VCaP (cell line): Measurements from ENCODE around the gene ABCA9.

Experiments
- H3K27ac ChIP-seq: fragments of 450-650 bp; 2 replicates; pipeline ENCODE4 v1.5.1; 2017
- CTCF ChIP-seq: fragments of 450-650 bp; conservative IDR thresholded peaks from 2 replicates; pipeline ENCODE4 v1.5.1; 2017; ENCODE audit warnings: mild to moderate bottlenecking, moderate library complexity

The ABCA9 gene

GRCh38 chr17:69045646-69046045, 15.1 kb downstream of the ABCA9 start:
- no peak for TF ChIP-seq CTCF
- H3K27ac ChIP-seq: no peak overlapping the region

GRCh38 chr17:69044371-69044770, 16.4 kb downstream of the ABCA9 start:
- no peak overlapping the region for H3K27ac ChIP-seq
- no peak for TF ChIP-seq CTCF

DNA sequence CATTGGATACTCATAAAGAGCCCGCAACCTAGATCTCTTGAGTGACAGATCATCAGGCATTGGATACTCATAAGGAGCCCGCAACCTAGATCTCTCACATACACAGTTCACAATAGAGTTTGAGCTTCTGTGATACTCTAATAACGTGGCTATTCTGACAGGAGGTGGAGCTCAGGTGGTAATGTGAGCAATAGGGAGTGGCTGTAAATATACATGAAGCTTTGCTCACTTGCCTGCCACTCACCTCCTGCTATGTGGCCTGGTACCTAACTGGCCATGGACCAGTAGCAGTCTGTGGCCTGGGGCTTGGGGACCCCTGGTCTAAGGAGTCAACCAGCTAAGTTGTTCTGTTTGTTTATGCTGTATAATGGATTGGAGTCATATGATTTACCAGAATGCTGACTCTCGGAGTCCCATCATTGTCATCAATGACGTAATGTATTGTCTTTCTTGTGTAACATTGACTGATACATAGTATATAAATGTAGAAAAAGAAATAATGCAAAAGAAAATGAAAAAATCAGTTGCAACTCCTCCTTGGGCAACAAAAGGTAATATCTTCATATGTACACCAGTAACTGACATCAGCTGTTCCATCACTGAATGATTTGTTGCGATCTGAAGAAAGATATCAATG, 17.5 kb downstream of the ABCA9 start:
- H3K27ac ChIP-seq: no peak overlapping the region
- no peak for TF ChIP-seq CTCF

DNA sequence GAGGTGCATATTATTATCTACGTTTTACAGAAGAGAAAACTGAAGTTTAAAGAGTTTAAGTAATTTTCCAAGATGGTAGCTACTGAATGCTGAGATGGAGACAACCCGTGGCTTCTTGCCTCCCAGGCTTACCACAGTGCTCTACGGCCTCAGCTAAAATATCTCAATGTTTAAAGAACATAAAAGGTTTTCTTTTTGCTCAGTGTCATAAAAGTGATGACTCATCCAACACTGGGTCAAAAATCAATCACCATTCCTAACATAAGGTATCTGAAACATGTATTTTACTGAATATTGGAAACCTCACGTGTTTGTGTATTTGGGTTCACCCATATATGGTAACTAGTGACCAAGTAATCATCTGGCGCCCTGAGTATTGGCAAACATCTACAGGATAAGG, 18.4 kb downstream of the ABCA9 start:
- no peak for TF ChIP-seq CTCF
- H3K27ac ChIP-seq: no peak overlapping the region

GRCh38 chr17:69031839-69032238, 28.9 kb downstream of the ABCA9 start:
- no peak overlapping the region for H3K27ac ChIP-seq
- TF ChIP-seq CTCF: no peak

DNA sequence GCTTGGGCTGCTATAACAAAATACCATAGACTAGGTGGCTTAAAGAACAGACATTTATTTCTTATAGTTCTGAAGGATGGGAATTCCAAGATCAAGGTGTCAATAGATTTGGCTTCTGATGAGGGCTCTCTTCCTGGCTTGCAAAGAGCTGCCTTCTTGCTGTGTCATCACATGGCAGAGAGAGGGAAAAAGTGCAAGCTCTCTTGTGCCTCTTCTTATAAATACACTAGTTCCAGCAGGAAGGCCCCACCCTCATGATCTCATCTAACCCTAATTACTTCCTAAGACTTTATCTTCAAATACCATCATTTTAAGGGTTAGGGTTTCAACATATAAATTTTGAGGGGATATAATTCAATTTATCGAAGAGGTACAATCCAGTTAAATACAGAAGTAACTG, 30.6 kb downstream of the ABCA9 start:
- no peak overlapping the region for H3K27ac ChIP-seq
- no peak for TF ChIP-seq CTCF

GRCh38 chr17:69018687-69019086, 42.0 kb downstream of the ABCA9 start:
- TF ChIP-seq CTCF: no peak

More at GRCh38 chr17:69018687-69019086, 42.0 kb downstream of the ABCA9 start:
- H3K27ac ChIP-seq: no peak overlapping the region
